ENCODE measurements around the gene DGKZ.

Gene DGKZ

GRCh38 chr11:46390331-46391171 is 43.3 kb downstream of the DGKZ start:
- DNase-seq = peak in 1 of 58 donors; percentile 17

GRCh38 chr11:46391186-46391577 is 43.9 kb downstream of the DGKZ start:
- DNase-seq = no peak

DNA sequence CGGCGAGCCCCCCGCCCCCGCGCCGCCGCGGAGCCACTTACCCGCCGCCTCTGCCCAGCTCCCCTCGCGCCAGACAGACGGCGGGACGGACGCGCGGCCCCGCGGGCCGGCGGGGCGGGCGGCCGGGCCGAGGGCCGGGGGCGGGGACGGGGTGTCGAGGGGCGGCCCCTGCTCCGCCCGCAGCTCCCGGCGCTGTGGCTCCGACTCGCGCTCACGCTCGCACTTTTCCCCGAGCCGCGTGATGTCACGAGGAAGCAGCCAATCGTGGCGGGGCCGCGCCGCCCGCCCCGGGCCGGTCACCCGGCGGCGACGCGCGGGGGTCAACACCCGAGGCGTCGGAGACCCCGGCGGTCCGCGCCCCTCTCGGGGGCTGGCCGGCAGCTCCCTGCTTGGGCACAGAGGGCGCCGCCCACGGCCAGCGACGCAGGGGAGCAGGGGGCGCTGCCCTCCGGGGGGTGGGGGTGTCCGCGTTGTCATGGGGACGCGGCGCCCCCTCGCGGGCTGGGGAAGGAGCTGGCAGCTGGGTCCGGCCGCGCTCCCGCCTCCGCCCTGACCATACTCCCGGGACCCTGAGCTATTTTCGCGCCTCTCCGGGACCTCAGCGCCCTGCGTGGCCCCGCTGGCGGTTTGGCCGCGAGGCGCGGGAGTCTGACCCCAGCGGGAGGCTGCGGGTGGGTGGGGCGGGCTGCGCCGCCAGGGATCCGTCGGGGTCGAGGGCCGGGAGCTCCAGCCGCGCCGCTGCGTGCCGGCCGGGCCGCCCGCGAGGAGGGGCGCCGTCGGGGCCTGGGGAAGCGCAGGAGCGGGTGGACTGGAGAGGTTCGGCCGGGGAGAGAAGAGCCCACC is 44.5 kb downstream of the DGKZ start, which contains the start of gene CHRM4:
TSS of gene CHRM4 (minus strand) at position 199 of the 843 bp plus-strand sequence. CDS start 5,219 bp downstream, outside the sequence.
- peak in 22 of 58 donors; percentile 8 to 77 (median 41) for DNase-seq

DNA sequence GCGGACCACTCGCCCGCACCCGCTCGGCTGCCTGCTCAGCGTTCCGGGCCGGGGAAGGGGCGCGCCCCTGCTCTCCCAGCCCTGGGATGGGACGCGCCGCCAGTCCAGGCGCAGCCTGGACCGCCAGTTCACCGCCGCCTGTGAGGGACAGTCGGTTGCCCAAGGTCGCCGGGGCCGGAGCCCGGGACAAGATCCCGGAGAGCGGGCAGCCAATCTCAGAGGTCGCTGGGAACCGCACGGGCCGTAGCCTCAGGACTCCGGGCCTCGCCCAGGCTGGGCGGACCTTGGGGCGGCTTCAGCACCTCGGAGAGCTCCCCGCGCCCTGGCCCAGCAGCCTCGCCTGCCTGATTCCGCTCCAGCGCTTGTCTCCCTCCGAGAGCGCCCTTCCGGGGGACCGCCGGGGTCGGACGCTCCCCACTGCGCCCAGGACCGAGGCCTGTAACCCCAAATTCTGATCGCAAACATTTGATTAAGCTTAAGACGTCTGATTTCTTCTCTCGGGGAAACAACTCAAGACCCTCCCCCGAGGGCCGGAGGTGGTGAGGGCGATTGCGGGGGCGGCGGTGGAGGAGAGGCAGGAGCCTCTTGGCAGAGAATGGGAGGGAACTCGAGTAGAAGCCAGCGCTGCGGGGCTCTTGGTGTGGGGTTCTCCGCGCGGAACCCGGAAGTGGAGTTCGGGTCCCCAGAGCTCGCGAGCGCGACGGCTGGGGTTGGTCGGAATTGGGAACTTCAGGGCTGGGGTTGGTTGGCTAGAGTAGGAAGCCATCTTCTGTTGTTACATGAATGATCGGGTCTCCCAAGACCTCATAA is 45.4 kb downstream of the DGKZ start:
- peak in 43 of 58 donors; percentile 13 to 73 (median 44) for DNase-seq

DNA sequence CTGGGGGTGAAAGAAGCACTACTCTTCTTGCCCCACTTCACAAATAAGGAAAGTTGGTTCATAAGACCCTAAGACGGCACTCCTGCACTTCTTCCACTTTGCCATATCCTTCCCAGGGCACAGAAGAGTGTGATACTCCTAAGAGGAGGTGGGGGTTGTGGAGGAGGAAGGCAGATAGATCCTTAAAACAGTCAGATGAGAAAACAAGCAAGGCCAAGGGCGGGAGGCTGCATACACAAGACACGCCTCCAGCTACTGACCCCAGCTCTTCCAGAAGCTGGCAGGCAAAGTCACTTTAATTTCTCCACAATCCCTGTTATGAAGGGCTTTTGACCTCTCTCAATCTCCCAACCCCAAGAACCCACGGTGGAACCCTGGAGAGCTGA is 46.0 kb downstream of the DGKZ start:
- DNase-seq = no peak

DNA sequence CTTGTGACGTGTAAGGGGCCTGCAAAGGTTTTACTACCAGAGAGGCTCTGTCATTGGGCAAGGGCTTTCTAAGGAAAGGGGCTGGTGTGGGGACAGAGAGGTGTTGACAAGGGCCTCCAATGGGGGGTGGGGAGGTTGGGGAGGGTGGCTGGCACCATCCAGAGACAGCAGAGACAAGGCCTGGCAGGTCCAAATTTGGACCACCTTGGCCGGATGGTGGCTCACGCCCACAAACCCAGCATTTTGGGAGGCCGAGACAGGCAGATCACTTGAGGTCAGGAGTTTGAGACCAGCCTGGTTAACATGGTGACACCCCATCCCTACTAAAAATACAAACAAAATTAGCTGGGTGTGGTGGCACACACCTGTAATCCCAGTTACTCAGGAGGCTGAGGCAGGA is 46.5 kb downstream of the DGKZ start:
- DNase-seq = no peak

GRCh38 chr11:46397526-46397925 is 50.3 kb downstream of the DGKZ start:
- DNase-seq = no peak

DNA sequence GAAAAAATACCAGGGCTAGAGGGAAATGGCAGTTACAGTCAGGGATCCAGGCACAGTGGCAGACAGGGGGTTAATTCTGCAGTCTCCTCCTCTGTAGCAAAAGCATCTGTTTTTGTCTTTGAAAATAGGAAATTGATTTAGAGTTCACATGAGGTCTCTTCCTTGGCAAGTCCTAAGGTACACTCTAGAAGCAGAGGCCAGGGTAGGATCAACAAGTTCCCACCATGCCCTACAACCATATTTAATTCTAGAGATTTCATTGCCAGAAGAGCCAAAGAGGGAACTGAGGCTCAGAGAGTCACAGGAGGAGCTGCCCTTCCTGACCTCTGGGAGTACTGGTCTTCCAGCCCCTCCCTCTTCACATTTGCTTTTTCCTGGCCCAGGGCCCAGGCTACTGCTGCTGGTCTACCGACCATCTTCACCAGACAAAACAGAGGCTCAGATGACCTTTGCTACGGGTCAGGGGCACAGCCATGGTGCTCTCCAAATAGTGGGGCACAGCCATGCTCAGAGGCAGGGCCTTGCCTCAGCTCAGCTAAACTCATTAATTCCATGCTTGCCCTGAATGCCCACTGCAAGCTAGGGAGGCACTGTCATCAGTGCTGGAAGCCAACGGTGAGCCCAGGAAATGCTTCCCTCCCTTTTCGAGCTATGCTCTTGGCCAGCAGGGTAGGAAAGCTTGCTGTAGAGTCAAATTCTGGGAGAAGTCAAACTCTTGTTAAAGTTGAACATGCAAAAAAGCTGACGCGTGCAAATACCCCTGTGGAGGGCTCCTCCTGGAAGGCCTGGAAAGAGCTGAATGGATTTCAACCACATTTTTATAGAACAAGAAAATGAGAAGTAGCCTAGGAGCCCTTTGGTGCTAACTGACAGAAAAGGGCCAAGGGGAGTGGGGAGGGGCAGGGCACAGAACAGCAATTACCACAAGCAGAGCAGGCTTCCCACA is 56.0 kb downstream of the DGKZ start:
- DNase-seq = no peak

DNA sequence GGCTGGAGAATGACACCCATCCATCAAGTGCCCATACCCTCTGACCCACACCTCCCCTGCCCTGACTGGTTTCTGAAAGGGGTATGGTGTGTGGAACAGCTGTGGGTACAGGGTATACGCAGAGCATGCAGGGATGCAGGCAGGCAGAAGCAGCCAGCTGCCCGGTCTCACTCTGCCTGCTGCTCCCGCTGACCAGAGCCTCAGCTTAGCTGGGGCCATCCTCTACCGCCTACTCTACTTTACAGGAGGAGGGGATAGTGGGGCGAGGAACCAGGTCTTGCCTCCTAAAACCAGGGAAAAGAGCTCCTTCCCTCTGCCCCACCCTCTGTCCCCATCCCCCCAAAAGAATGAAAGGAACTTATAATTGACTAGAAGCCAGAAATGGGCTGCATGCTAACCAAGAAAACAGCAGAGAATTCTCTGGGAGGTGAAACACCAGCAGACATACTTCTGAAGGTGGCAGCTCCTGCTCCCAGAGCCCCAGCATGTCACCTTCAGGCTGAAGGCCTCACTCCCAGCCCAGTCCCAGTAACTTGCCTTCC is 57.3 kb downstream of the DGKZ start:
- DNase-seq = no peak

DNA sequence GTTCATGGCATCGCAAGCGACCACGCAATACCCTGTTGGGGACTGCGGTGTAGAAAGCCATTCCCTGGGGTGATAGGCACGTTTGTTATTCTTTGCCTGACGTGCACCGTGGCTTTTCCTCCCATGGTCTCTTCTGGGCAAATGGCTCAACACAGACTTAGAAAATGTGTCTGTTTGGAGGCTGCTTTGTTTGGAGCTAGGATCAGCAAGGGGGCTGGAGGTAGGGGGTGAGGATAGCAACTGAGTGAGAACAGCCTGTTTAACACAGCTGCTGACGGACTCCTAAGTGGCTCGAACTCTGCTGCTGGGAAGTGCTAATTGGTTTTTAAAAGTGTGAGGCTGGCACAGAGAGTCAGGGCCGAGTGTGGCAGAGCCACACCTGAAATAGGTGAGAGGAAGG is 60.4 kb downstream of the DGKZ start:
- no peak for DNase-seq

DNA sequence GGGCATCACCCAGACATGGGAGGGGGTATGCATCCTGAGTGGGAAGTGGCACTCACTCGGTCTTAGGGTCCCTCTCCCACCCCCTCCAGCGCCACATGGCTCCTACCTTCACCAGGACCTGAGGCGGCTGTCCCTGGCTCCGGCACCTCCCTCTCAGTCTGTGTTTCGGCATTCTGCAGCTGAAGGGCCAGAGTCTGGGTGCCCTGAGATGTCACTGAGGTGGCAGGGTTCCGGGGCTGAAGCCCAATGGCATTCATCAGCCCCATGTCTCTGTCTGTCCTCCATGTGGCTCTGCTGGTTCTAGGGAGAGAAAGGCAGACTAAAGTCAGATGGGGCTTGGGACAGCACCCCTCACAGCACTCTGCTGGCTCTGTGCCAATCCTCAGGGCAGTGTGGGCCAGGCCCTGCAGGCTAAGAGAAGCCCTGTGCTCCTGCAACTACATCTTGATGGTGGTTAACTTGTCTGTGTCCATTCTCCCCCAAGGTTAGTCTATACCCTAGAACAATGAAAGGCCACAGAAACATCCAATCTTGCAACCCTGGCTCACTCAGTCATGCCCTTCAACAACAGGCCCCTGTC is 61.2 kb downstream of the DGKZ start:
- no peak for DNase-seq

DNA sequence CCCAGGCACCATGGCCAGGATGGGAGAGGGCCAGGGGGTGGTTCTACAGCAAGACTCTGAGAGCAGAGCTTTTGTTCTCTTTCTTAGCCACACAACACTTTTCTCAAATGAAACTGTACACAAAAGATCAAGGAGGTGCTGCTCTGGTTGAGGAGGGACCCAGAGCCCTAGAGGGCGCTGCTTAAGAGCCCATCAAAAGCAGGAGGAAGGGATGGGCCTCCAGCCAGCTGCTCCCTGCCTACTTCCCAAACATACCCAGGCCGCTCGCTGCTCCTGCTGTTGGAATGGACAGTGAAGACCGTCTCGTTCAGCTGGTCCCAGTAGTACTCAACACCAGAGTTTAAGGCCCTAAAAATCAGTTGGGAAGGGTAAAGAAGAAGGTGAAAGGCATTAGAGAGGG is 62.8 kb downstream of the DGKZ start:
- peak in 1 of 58 donors; percentile 47 for DNase-seq

- DNase-seq = no peak
Observed at GRCh38 chr11:46413760-46414465, 66.7 kb downstream of the DGKZ start.

DNA sequence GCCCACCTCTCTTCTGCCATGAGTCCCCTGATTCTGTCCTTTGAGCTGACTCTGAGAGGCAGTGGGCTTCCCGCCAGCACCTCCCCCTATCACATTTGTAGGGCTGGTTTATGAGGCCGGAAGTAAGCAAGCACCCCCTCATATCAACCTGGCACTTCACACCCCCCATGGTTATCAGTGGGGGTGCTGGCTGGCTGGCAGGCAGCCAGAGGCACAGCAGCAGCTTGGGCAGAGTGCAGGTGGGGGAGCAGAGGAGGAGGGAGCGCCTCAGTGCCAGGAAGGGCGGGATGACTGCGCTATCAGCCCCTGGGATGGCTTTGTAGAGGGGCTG is 67.2 kb downstream of the DGKZ start:
- DNase-seq = no peak

GRCh38 chr11:46414879-46415278 is 67.6 kb downstream of the DGKZ start:
- no peak for DNase-seq

GRCh38 chr11:46417711-46418110 is 70.4 kb downstream of the DGKZ start:
- no peak for DNase-seq

DNA sequence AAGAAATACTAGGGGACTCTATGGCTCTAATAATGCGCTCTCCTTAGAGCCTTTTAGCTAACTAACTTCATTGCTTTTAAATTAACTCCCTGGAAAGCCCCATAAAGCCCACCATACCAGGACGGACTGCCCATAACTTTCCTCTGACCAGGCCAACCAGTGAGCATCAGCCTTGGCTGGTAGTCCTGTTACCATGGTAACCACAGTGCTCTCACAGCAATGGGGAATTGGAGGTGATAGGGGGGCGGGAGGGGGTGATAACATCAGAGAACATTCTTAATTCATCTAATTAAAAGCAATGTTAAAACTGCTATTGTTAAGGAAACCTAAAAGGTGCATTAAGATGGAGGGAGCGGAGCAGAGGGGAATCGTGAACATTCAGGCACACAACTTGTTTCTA is 71.5 kb downstream of the DGKZ start:
- no peak for DNase-seq

DNA sequence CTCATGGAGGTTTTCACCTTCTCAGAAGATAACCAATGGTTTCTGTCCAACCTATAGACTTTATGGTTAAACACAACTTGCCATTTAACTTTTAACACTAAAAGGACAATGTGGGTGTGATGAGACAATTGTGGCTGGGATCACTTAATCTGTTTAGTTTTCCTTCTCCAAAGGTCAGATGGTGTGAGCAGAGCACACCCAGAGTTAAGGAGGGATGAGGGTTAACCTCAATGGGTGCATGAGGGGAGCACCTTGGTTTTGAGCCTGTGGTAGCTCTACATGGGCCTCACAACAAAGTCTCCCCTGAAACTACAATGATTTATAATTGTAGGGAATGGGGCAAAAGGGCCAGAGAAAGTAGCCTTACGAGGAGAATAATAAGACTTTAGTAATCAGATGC is 73.2 kb downstream of the DGKZ start:
- no peak for DNase-seq

- DNase-seq = no peak
Observed at GRCh38 chr11:46421257-46421880, 74.1 kb downstream of the DGKZ start.

All from anterior cingulate cortex (tissue), 58 donors.